Omental fat pad (tissue), 4 donors: ENCODE results near the gene KRI1. TPM values are rescaled to one million over a fixed set of nuclear protein-coding genes. Genes with fewer than 3 reads are reported as not detected.

Experiments used
- ATAC-seq: fragments of 150-250 bp; one replicate; pipeline ENCODE4 v1.9.1; 2016; ENCODE audit warnings: mild to moderate bottlenecking, moderate library complexity; ENCODE audit not compliant: low FRiP score
- DNase-seq: peaks from one replicate; pipeline ENCODE4 v3.0.0-alpha.2; 2019; ENCODE audit warnings: low spot score
- CTCF ChIP-seq, 3 donors: fragments of 450-650 bp; IDR thresholded peaks; one replicate each; pipeline ENCODE4 v1.5.1; 2016 to 2017; ENCODE audit warnings: antibody characterized with exemption in 3 of 3, mild to moderate bottlenecking in 3 of 3, moderate library complexity in 2 of 3
- total RNA-seq, 4 donors: library from RNA; depleted of rRNA; stranded (reverse); fragments of >200 nt; gene quantifications; one replicate each; pipeline ENCODE4 v1.1.0, GENCODE V29; 2016

The KRI1 gene
- total RNA-seq, 4 donors from 2014 or later = 9.1 to 36.3 (median 16.3) TPM

GRCh38 chr19:10602330-10603083 is 36.7 kb upstream of the KRI1 start:
- TF ChIP-seq CTCF (IDR thresholded peaks at IDR 0.05) = no peak
- peak; percentile 52 for DNase-seq

GRCh38 chr19:10601999-10602329 is 36.2 kb upstream of the KRI1 start:
- TF ChIP-seq CTCF (IDR thresholded peaks at IDR 0.05) = no peak
- ATAC-seq (no peak), DNase-seq (no peak)

More at GRCh38 chr19:10602330-10603083, 36.7 kb upstream of the KRI1 start:
- peak; percentile 95 for ATAC-seq

GRCh38 chr19:10600149-10600548 is 34.3 kb upstream of the KRI1 start:
- TF ChIP-seq CTCF (IDR thresholded peaks at IDR 0.05) = no peak
- no peak for DNase-seq
- no peak for ATAC-seq

- no peak for TF ChIP-seq CTCF (IDR thresholded peaks at IDR 0.05)
- ATAC-seq = peak; percentile 71
- no peak for DNase-seq
Measured at GRCh38 chr19:10593820-10594637, 28.2 kb upstream of the KRI1 start.

GRCh38 chr19:10593148-10593547 is 27.3 kb upstream of the KRI1 start:
- DNase-seq (no peak), ATAC-seq (no peak)
- no peak for TF ChIP-seq CTCF (IDR thresholded peaks at IDR 0.05)

- DNase-seq = no peak
- TF ChIP-seq CTCF (IDR thresholded peaks at IDR 0.05) = no peak
Measured at GRCh38 chr19:10587839-10588150, 22.0 kb upstream of the KRI1 start.

More at GRCh38 chr19:10587839-10588150, 22.0 kb upstream of the KRI1 start:
- no peak for ATAC-seq
